ENCODE results near the gene ITM2C.

DNA sequence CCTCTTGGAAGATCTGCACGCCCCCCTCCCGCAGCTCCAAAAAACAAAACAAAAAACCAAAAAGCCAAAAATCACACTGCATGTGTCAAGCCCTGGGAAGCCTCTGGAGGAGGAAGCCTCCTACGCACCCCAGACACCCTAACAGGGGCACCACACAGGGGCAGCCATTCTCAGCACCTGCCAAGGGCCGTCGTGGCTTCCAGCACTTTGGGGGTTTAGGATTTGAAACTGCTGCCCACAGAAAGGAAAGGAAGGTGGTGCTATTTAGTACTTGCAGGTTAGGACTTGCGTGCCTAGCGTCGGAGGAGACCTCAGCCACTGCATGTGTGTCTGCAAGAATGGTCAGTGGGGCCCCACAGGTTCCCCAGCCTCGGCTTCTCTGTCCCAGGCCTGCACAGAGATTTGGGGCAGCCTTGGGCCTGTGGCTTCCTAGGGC lies 60.7 kb downstream of the ITM2C start:
- TF ChIP-seq, protein P1, sequence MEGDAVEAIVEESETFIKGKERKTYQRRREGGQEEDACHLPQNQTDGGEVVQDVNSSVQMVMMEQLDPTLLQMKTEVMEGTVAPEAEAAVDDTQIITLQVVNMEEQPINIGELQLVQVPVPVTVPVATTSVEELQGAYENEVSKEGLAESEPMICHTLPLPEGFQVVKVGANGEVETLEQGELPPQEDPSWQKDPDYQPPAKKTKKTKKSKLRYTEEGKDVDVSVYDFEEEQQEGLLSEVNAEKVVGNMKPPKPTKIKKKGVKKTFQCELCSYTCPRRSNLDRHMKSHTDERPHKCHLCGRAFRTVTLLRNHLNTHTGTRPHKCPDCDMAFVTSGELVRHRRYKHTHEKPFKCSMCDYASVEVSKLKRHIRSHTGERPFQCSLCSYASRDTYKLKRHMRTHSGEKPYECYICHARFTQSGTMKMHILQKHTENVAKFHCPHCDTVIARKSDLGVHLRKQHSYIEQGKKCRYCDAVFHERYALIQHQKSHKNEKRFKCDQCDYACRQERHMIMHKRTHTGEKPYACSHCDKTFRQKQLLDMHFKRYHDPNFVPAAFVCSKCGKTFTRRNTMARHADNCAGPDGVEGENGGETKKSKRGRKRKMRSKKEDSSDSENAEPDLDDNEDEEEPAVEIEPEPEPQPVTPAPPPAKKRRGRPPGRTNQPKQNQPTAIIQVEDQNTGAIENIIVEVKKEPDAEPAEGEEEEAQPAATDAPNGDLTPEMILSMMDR (IDR thresholded peaks at IDR 0.05): no peak
- TF ChIP-seq POLR2A (IDR thresholded peaks at IDR 0.05) (no peak), EP300 (IDR thresholded peaks at IDR 0.05) (no peak), POLR2AphosphoS5 (IDR thresholded peaks at IDR 0.05) (no peak)

All from stomach (tissue), 4 donors.